ENCODE data around the gene GLCE. TPM values are rescaled to one million over a fixed set of nuclear protein-coding genes. Genes with fewer than 3 reads are reported as not detected.
"Not testable (repeated sequence)": the region's sequence is repeated elsewhere in the genome, so short reads cannot be mapped to it uniquely, and the experiment has no call there.

The GLCE gene
- total RNA-seq, 4 donors from 2014 or later: 5.9 to 18.8 (median 10.2) TPM

DNA sequence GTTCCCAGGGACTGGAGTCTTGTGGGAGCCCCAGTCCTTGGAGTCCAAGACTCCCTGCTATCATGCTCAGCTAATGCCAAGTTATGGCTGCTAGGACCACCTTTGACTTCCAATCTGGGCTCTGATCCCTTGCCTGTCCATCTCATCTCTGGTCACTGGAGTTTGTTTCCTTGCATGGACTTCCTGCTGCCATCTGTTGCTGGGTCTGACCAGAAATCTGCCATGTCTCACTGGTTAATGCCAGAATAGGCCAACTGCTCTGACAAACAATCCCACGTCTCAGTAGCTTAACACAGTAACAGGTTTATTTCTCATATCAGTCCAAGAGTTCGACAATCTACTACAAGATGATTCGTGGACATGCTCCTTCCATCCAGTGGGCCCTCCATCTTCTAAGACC, 10.1 kb upstream of the GLCE start:
- 72 to 100% methylated on average over 1 to 3 of the region's 3 CpGs for WGBS, 2 donors (ENCODE audit: low coverage in 1 of 2)
- no peaks in the 10 kb centered on the region for H3K9me3 ChIP-seq
- TF ChIP-seq POLR2AphosphoS5 (IDR thresholded peaks at IDR 0.05) (no peak), POLR2A (IDR thresholded peaks at IDR 0.05) (no peak), EP300 (IDR thresholded peaks at IDR 0.05) (no peak)
- TF ChIP-seq, protein P1, sequence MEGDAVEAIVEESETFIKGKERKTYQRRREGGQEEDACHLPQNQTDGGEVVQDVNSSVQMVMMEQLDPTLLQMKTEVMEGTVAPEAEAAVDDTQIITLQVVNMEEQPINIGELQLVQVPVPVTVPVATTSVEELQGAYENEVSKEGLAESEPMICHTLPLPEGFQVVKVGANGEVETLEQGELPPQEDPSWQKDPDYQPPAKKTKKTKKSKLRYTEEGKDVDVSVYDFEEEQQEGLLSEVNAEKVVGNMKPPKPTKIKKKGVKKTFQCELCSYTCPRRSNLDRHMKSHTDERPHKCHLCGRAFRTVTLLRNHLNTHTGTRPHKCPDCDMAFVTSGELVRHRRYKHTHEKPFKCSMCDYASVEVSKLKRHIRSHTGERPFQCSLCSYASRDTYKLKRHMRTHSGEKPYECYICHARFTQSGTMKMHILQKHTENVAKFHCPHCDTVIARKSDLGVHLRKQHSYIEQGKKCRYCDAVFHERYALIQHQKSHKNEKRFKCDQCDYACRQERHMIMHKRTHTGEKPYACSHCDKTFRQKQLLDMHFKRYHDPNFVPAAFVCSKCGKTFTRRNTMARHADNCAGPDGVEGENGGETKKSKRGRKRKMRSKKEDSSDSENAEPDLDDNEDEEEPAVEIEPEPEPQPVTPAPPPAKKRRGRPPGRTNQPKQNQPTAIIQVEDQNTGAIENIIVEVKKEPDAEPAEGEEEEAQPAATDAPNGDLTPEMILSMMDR (IDR thresholded peaks at IDR 0.05): no peak
- H3K27me3 ChIP-seq: peaks cover 19% of the 10 kb centered on the region
- H3K27ac ChIP-seq: no peak overlapping the region
- no peaks in the 10 kb centered on the region for H3K4me1 ChIP-seq
- ATAC-seq: no peak
- H3K4me3 ChIP-seq: no peak overlapping the region
- H3K36me3 ChIP-seq: no peaks in the 10 kb centered on the region

DNA sequence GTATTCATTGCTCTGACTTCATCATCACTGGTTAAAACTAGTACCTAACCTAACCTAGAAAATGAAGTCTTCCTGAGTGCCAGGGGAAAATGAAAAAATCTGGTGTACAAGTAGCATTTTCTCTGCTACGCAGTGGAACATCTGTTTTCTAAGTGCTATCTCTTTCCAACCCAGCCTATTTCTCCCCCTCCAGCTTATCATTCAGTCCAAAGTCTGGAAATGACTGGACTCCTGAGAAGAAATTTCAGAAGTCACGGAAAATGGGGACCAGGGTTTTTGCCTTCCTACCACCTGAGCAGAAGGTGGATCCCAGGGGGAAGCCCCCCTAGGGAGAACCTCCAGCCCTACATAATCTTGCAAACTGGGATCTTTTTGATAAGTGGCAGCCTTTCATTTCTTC, 9.6 kb upstream of the GLCE start:
- H3K36me3 ChIP-seq: no peaks in the 10 kb centered on the region
- no peak for TF ChIP-seq POLR2AphosphoS5 (IDR thresholded peaks at IDR 0.05)
- TF ChIP-seq POLR2A (IDR thresholded peaks at IDR 0.05): no peak
- no peak for TF ChIP-seq EP300 (IDR thresholded peaks at IDR 0.05)
- TF ChIP-seq, protein P1 (IDR thresholded peaks at IDR 0.05): no peak
- H3K4me1 ChIP-seq: no peaks in the 10 kb centered on the region
- no peaks in the 10 kb centered on the region for H3K9me3 ChIP-seq
- 85 to 94% methylated on average over 2 of the region's 2 CpGs for WGBS, 2 donors (ENCODE audit: low coverage in 1 of 2)
- H3K27me3 ChIP-seq: peaks cover 19% of the 10 kb centered on the region
- H3K4me3 ChIP-seq: no peak overlapping the region
- no peak for ATAC-seq
- H3K27ac ChIP-seq: no peak overlapping the region

DNA sequence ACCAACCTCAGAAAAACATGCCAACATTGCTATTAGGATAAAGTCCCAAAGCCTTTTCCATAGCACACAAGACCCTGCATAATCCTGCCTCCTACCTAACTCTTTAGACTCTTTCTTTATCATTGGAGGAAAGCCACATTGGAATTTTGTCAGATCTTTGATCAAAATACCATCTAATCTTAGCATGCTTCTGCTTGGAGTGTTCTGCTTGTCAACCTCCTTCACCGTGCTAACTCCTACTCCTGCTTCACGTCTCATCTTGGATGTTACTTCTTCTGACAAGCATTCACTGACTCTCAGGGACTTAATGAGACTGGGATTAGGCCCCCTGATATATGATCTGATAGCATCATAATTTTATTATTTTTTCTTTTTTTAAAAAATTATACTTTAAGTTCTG, 7.4 kb upstream of the GLCE start:
- TF ChIP-seq POLR2AphosphoS5 (IDR thresholded peaks at IDR 0.05) (no peak), POLR2A (IDR thresholded peaks at IDR 0.05) (no peak), EP300 (IDR thresholded peaks at IDR 0.05) (no peak)
- TF ChIP-seq, protein P1 (IDR thresholded peaks at IDR 0.05): no peak
- ATAC-seq: no peak
- H3K27ac ChIP-seq: no peak overlapping the region
- H3K9me3 ChIP-seq: no peaks in the 10 kb centered on the region
- H3K27me3 ChIP-seq: peaks cover 6% of the 10 kb centered on the region
- no peaks in the 10 kb centered on the region for H3K36me3 ChIP-seq
- no peaks in the 10 kb centered on the region for H3K4me1 ChIP-seq
- H3K4me3 ChIP-seq: no peak overlapping the region
- WGBS, 2 donors (ENCODE audit: low coverage in 1 of 2): 84% methylated on average over 2 of the region's 2 CpGs; no CpG with 5 or more reads in 1 of the 2 donors

DNA sequence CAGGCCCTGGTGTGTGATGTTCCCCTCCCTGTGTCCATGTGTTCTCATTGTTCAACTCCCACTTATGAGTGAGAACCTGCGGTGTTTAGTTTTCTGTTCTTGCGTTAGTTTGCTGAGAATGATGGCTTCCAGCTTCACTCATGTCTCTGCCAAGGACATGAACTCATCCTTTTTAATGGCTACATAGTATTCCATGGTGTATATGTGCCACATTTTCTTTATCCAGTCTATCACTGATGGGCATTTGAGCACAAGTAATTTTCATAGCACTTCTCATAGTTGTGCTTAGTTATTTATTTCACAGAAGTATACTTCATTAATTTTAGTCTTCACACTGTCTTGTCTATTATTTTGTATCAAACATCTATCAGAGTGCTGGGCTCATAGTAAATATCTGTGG, 6.8 kb upstream of the GLCE start:
- H3K4me3 ChIP-seq, H3K4me1 ChIP-seq, H3K9me3 ChIP-seq, ATAC-seq, H3K27me3 ChIP-seq, H3K36me3 ChIP-seq, H3K27ac ChIP-seq: not testable (repeated sequence)
- WGBS, 2 donors (ENCODE audit: low coverage in 1 of 2): 89 to 93% methylated on average over 2 of the region's 2 CpGs

DNA sequence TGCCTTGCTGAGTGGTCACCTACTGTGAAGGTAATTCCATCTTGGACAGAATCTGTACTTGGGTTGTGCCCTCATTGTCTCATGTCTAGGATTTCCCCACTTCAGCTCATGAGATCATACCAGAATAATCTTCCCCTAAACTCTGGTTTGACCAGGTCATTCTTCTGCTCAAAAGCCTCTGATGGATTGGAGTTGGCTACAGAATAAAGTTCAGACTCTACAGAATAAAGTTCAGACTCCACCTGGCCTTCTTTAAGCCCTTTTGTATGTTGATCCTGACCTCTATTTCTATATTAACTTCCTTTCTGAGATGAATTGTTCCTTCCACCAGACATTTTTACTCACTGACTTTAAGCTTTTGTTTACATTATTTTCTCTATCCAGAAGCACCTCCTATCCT, 6.4 kb upstream of the GLCE start:
- no peak overlapping the region for H3K27ac ChIP-seq
- no peaks in the 10 kb centered on the region for H3K4me1 ChIP-seq
- H3K4me3 ChIP-seq: no peak overlapping the region
- H3K27me3 ChIP-seq: peaks cover 6% of the 10 kb centered on the region
- H3K36me3 ChIP-seq: no peaks in the 10 kb centered on the region
- no peak for ATAC-seq
- H3K9me3 ChIP-seq: no peaks in the 10 kb centered on the region
- TF ChIP-seq EP300 (IDR thresholded peaks at IDR 0.05): no peak
- TF ChIP-seq POLR2A (IDR thresholded peaks at IDR 0.05): no peak
- TF ChIP-seq, protein P1 (IDR thresholded peaks at IDR 0.05): no peak
- TF ChIP-seq POLR2AphosphoS5 (IDR thresholded peaks at IDR 0.05): no peak

DNA sequence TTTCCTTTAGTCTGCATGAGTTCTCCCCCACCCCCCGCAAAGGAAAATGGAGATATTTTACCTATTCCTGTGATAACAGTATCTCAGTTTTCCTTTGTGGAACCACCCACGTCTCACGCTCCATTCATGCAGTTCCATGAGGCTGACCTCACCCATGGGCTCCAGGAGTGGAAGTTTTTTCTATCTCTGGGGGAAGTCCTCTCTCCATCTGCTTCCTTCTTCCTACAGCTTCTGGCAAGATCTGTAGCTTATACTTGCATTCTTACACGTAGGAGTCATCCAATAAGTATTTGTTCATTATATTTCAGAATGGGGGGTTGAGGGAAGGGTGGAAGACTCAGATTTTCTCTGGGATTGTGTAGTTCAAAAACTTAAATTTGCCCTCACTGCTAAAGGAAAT, 5.8 kb upstream of the GLCE start:
- peaks cover 6% of the 10 kb centered on the region for H3K27me3 ChIP-seq
- ATAC-seq: no peak
- H3K27ac ChIP-seq: no peak overlapping the region
- TF ChIP-seq, protein P1 (IDR thresholded peaks at IDR 0.05): no peak
- TF ChIP-seq EP300 (IDR thresholded peaks at IDR 0.05) (no peak), POLR2AphosphoS5 (IDR thresholded peaks at IDR 0.05) (no peak), POLR2A (IDR thresholded peaks at IDR 0.05) (no peak)
- H3K9me3 ChIP-seq: no peaks in the 10 kb centered on the region
- 20 to 44% methylated on average over 2 to 4 of the region's 4 CpGs for WGBS, 2 donors (ENCODE audit: low coverage in 1 of 2)
- no peak overlapping the region for H3K4me3 ChIP-seq
- no peaks in the 10 kb centered on the region for H3K36me3 ChIP-seq
- no peaks in the 10 kb centered on the region for H3K4me1 ChIP-seq
